GM23338 (cell line): Measurements from ENCODE around the gene METTL22.

Experiments
- CREB1 ChIP-seq: fragments of 250-450 bp; sonication (Bioruptor Pico); IDR thresholded peaks from 2 replicates; pipeline ENCODE4 v1.5.0; 2020; ENCODE audit warnings: low read depth, mild to moderate bottlenecking, moderate library complexity
- CTCF ChIP-seq, 2 experiments: fragments of 200-600 bp in 1 of 2; sonication (generic) in 1 of 2; conservative IDR thresholded peaks; 2 replicates each; pipeline versions ENCODE4 v1.5.1 to v1.6.1; 2016 to 2017; ENCODE audit warnings: antibody characterized with exemption in 2 of 2, low read depth in 2 of 2, mild to moderate bottlenecking in 2 of 2, moderate library complexity in 1 of 2
- ETS1 ChIP-seq: IDR thresholded peaks from 2 replicates; pipeline ENCODE4 v1.6.1; 2016; ENCODE audit warnings: antibody characterized with exemption
- EZH2 ChIP-seq: fragments of 200-600 bp; sonication (generic); IDR thresholded peaks from one replicate; pipeline ENCODE4 v1.8.0; 2017; ENCODE audit warnings: antibody characterized with exemption, mild to moderate bottlenecking, low read depth; ENCODE audit not compliant: unreplicated experiment
- EZH2phosphoT487 ChIP-seq: fragments of 200-600 bp; sonication (generic); IDR thresholded peaks from one replicate; pipeline ENCODE4 v1.8.1; 2018; ENCODE audit warnings: antibody characterized with exemption; ENCODE audit not compliant: unreplicated experiment
- JUNB ChIP-seq: IDR thresholded peaks from one replicate; pipeline ENCODE4 v1.6.1; 2016; ENCODE audit warnings: antibody characterized with exemption; ENCODE audit not compliant: unreplicated experiment
- NANOG ChIP-seq: IDR thresholded peaks from 2 replicates; pipeline ENCODE4 v1.6.1; 2016; ENCODE audit warnings: antibody characterized with exemption, borderline replicate concordance
- POLR2AphosphoS5 ChIP-seq: IDR thresholded peaks from 2 replicates; pipeline ENCODE4 v1.6.1; 2016; ENCODE audit warnings: antibody characterized with exemption, low read depth
- REST ChIP-seq: IDR thresholded peaks from one replicate; pipeline ENCODE4 v1.6.1; 2018; ENCODE audit warnings: antibody characterized with exemption; ENCODE audit not compliant: unreplicated experiment
- ZNF114 ChIP-seq: fragments of 250-450 bp; sonication (Bioruptor Pico); IDR thresholded peaks from 2 replicates; pipeline ENCODE4 v1.5.0; 2020; ENCODE audit warnings: mild to moderate bottlenecking, moderate library complexity
- ZNF462 ChIP-seq: fragments of 250-450 bp; sonication (Bioruptor Pico); IDR thresholded peaks from 2 replicates; pipeline ENCODE4 v1.5.0; 2020; ENCODE audit warnings: mild to moderate bottlenecking, moderate library complexity

- no peak for TF ChIP-seq CTCF (conservative IDR thresholded peaks at IDR 0.05; ENCODE audit: low read depth in 2 of 2)
- TF ChIP-seq POLR2AphosphoS5: no peak
- no peak for TF ChIP-seq EZH2phosphoT487
- no peak for TF ChIP-seq REST
- no peak for TF ChIP-seq EZH2
- TF ChIP-seq JUNB: no peak
- TF ChIP-seq ZNF462: no peak
- TF ChIP-seq ETS1: no peak
- no peak for TF ChIP-seq ZNF114 (CRISPR knock-in tag)
- TF ChIP-seq CREB1: no peak
- no peak for TF ChIP-seq NANOG
These were observed 41.9 kb downstream of the METTL22 start for GRCh38 chr16:8663192-8664089.
